Thymus (tissue), 11 donors: ENCODE data around the gene IGF1. TPM values are rescaled to one million over a fixed set of nuclear protein-coding genes. Genes with fewer than 3 reads are reported as not detected.
"Not testable (repeated sequence)": the region's sequence is repeated elsewhere in the genome, so short reads cannot be mapped to it uniquely, and the experiment has no call there.

Experiments
- DNase-seq, 9 donors: peaks; one replicate each; pipeline ENCODE4 v3.0.0-alpha.2; 2013; ENCODE audit warnings: low spot score in 9 of 9, low read depth in 6 of 9, missing footprints in 1 of 9
- H3K27ac ChIP-seq, 2 donors: one replicate each; pipeline ENCODE4 v1.5.1; 2013; ENCODE audit warnings: control low read depth in 1 of 2, low read depth in 1 of 2, low read length in 1 of 2, mild to moderate bottlenecking in 1 of 2, moderate library complexity in 1 of 2
- H3K27me3 ChIP-seq, 2 donors: one replicate each; pipeline ENCODE4 v1.5.1; 2013; ENCODE audit warnings: low read length in 1 of 2; ENCODE audit not compliant: control insufficient read depth in 2 of 2, insufficient read depth in 1 of 2
- H3K36me3 ChIP-seq, 2 donors: one replicate each; pipeline ENCODE4 v1.5.1; 2013; ENCODE audit warnings: low read length in 1 of 2, mild to moderate bottlenecking in 1 of 2, moderate library complexity in 1 of 2; ENCODE audit not compliant: control insufficient read depth in 2 of 2, insufficient read depth in 2 of 2
- H3K4me1 ChIP-seq, 2 donors: one replicate each; pipeline ENCODE4 v1.5.1; 2013; ENCODE audit warnings: low read length in 2 of 2; ENCODE audit not compliant: control insufficient read depth in 2 of 2, insufficient read depth in 2 of 2
- H3K4me3 ChIP-seq, 2 donors: one replicate each; pipeline ENCODE4 v1.5.1; 2013; ENCODE audit warnings: low read length in 2 of 2, control low read depth in 1 of 2, mild to moderate bottlenecking in 1 of 2
- H3K9me3 ChIP-seq, 2 donors: one replicate each; pipeline ENCODE4 v1.5.1; 2013; ENCODE audit warnings: low read length in 1 of 2, mild to moderate bottlenecking in 1 of 2; ENCODE audit not compliant: control insufficient read depth in 2 of 2, insufficient read depth in 1 of 2
- WGBS: extraction: QIAGEN DNeasy Blood & Tissue Kit; methylation state at CpG from one replicate; pipeline ENCODE4 v1.1.7; 2013; 5-methylcytosine and 5-hydroxymethylcytosine counted together
- polyA plus RNA-seq: library from polyadenylated mRNA; stranded (reverse); fragments of 200-250 nt; gene quantifications from one replicate; pipeline ENCODE4 v1.2.3, GENCODE V29; 2013
- total RNA-seq: library from RNA; stranded (reverse); fragments of 120-200 nt; gene quantifications from one replicate; pipeline ENCODE4 v1.2.4, GENCODE V29; 2013
- donor health status: healthy.

Gene IGF1
- total and polyA plus RNA-seq, 2 donors: 1.6 to 5.7 TPM

DNA sequence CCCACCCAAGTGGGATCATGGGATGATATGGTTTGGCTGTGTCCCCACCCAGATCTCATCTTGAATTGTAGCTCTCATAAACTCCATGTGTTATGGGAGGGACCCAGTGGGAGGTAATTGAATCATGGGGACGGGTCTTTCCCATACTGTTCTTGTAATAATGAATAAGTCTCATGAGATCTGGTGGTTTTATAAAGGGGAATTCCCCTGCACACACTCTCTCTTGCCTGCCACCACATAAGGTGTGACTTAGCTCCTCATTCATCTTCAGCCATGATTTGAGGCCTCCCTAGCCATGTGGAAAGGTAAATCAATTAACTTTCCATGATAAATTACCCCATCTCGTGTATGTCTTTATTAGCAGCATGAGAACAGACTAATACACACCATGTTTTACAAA is 109.2 kb downstream of the IGF1 start:
- 83% methylated on average over 2 of the region's 2 CpGs for WGBS
- H3K4me3 ChIP-seq: no peak overlapping the region
- no peaks in the 10 kb centered on the region for H3K4me1 ChIP-seq
- DNase-seq: no peak
- H3K36me3 ChIP-seq: no peaks in the 10 kb centered on the region
- no peaks in the 10 kb centered on the region for H3K27me3 ChIP-seq
- peaks cover 0 to 3% of the 10 kb centered on the region in 2 donors for H3K9me3 ChIP-seq
- H3K27ac ChIP-seq: no peak overlapping the region

DNA sequence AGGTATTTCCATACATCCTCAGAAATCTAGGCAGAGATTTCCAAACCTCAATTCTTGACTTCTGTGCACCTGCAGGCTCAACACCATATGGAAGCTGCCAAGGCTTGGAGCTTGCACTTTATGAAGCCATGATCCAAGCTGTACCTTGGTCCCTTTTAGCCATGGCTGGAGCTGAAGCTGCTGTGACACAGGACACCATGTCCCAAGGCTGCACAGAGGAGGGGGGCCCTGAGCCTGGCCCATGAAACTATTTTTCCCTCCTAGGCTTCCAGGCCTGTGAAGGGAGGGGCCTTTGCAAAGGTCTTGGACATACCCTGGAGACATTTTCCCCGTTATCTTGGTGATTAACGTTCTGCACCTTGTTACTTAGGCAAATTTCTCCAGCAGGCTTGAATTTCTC is 110.5 kb downstream of the IGF1 start:
- no peak for DNase-seq
- Histone ChIP-seq H3K27me3 (no peaks in the 10 kb centered on the region), H3K36me3 (no peaks in the 10 kb centered on the region), H3K27ac (no peak overlapping the region), H3K4me3 (no peak overlapping the region), H3K9me3 (peaks cover 0 to 3% of the 10 kb centered on the region in 2 donors), H3K4me1 (no peaks in the 10 kb centered on the region)
- WGBS: 91% methylated on average over 2 of the region's 2 CpGs

- no peaks in the 10 kb centered on the region for H3K4me1 ChIP-seq
- no peaks in the 10 kb centered on the region for H3K36me3 ChIP-seq
- no peak overlapping the region for H3K27ac ChIP-seq
- no peak overlapping the region for H3K4me3 ChIP-seq
- DNase-seq: no peak
- peaks cover 0 to 3% of the 10 kb centered on the region in 2 donors for H3K9me3 ChIP-seq
- no peaks in the 10 kb centered on the region for H3K27me3 ChIP-seq
Measured at GRCh38 chr12:102365365-102365764, 115.0 kb downstream of the IGF1 start.

- Histone ChIP-seq H3K36me3 (no peaks in the 10 kb centered on the region), H3K9me3 (no peaks in the 10 kb centered on the region), H3K4me1 (no peaks in the 10 kb centered on the region), H3K4me3 (no peak overlapping the region), H3K27me3 (no peaks in the 10 kb centered on the region), H3K27ac (no peak overlapping the region)
- DNase-seq: no peak
- WGBS: 97% methylated on average over 1 of the region's 1 CpG
Measured at GRCh38 chr12:102364709-102365108, 115.7 kb downstream of the IGF1 start.

DNA sequence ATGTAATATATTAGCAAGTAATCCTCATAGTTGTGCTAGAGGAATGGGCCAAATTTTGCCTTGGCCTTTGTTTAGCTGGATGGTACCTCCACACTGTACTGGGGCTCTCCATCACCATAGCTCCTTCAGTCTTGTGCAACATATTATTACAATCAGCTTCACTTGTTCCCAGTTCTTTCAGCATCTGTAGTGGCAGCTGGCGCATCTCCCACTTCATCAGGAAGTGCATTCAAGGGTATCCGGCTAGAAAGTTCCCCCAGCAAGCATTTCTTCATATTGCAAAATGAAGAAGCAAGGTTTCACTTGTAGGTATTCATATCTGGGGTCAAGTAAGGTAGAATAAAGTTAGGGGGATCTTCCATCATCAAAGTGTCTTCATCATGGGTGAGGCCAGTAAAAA is 123.7 kb downstream of the IGF1 start:
- DNase-seq: no peak
- H3K4me3 ChIP-seq: no peak overlapping the region
- no peaks in the 10 kb centered on the region for H3K4me1 ChIP-seq
- H3K27ac ChIP-seq: no peak overlapping the region
- H3K27me3 ChIP-seq: no peaks in the 10 kb centered on the region
- peaks cover 2 to 5% of the 10 kb centered on the region in 2 donors for H3K9me3 ChIP-seq
- 87% methylated on average over 2 of the region's 2 CpGs for WGBS
- no peaks in the 10 kb centered on the region for H3K36me3 ChIP-seq

DNA sequence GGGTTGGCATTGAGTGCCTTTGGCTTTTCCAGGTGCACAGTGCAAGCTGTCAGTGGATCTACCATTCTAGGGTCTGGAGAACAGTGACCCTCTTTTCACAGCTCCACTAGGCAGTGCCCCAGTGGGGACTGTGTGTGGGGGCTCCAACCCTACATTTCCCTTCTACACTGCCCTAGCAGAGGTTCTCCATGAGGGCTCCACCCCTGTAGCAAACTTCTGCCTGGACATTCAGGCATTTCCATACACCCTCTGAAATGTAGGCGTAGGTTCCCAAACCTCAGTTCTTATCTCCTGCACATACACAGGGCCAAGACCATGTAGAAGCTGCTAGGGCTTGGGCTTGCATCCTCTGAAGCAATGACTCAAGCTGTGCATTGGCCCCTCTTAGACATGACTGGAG is 126.1 kb downstream of the IGF1 start:
- not testable (repeated sequence) for DNase-seq, H3K36me3 ChIP-seq, H3K27ac ChIP-seq, H3K9me3 ChIP-seq, H3K4me1 ChIP-seq, H3K27me3 ChIP-seq, H3K4me3 ChIP-seq
- WGBS: 96% methylated on average over 1 of the region's 1 CpG

GRCh38 chr12:102351322-102351721 is 129.0 kb downstream of the IGF1 start:
- Histone ChIP-seq H3K9me3 (peaks cover 2 to 5% of the 10 kb centered on the region in 2 donors), H3K36me3 (no peaks in the 10 kb centered on the region), H3K27ac (no peak overlapping the region), H3K4me1 (no peaks in the 10 kb centered on the region), H3K4me3 (no peak overlapping the region), H3K27me3 (no peaks in the 10 kb centered on the region)
- 78% methylated on average over 4 of the region's 4 CpGs for WGBS
- no peak for DNase-seq

DNA sequence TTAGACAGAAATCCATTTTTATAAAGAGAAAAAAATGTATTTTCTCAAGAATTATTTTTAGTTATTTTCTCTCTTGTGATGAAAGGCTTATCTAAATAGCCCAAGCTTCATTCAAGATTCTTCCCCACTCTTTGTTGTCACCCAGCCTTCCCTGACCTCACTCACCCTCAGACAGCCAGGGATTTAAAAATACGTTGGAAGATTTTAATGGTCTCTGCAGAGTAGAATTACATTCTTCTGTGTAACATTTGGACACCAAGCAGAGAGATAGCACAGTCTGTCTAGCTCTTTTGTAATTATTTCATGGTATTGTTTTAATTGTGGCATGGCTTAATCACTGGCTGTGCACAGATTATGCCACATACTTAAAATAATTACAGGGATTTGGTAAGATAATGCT is 130.3 kb downstream of the IGF1 start:
- H3K27me3 ChIP-seq: no peaks in the 10 kb centered on the region
- no peak overlapping the region for H3K4me3 ChIP-seq
- no peak overlapping the region for H3K27ac ChIP-seq
- no peak for DNase-seq
- no peaks in the 10 kb centered on the region for H3K36me3 ChIP-seq
- 73% methylated on average over 1 of the region's 1 CpG for WGBS
- peaks cover 2 to 5% of the 10 kb centered on the region in 2 donors for H3K9me3 ChIP-seq
- no peaks in the 10 kb centered on the region for H3K4me1 ChIP-seq

GRCh38 chr12:102349079-102349478 is 131.3 kb downstream of the IGF1 start:
- H3K27me3 ChIP-seq: no peaks in the 10 kb centered on the region
- no peak for DNase-seq
- no peaks in the 10 kb centered on the region for H3K36me3 ChIP-seq
- H3K27ac ChIP-seq: no peak overlapping the region
- 88% methylated on average over 2 of the region's 2 CpGs for WGBS
- H3K9me3 ChIP-seq: no peaks in the 10 kb centered on the region
- H3K4me3 ChIP-seq: no peak overlapping the region
- no peaks in the 10 kb centered on the region for H3K4me1 ChIP-seq

GRCh38 chr12:102347811-102348210 is 132.6 kb downstream of the IGF1 start:
- 86% methylated on average over 4 of the region's 4 CpGs for WGBS
- no peak overlapping the region for H3K4me3 ChIP-seq
- no peak overlapping the region for H3K27ac ChIP-seq
- no peak for DNase-seq
- H3K9me3 ChIP-seq: no peaks in the 10 kb centered on the region
- no peaks in the 10 kb centered on the region for H3K4me1 ChIP-seq
- no peaks in the 10 kb centered on the region for H3K36me3 ChIP-seq
- H3K27me3 ChIP-seq: no peaks in the 10 kb centered on the region
